Stimulated activated CD8-positive, alpha-beta memory T cell treated with anti-CD3 and anti-CD28 coated beads, Interleukin-7, amount 100 ng/mL, for 24 hours (primary cell): ENCODE measurements around the gene TYW5.

ENCODE experiments used
- DNase-seq: peaks from one replicate; pipeline ENCODE4 v3.0.0-alpha.2; 2020; ENCODE audit warnings: low read depth

The TYW5 gene, protein sequence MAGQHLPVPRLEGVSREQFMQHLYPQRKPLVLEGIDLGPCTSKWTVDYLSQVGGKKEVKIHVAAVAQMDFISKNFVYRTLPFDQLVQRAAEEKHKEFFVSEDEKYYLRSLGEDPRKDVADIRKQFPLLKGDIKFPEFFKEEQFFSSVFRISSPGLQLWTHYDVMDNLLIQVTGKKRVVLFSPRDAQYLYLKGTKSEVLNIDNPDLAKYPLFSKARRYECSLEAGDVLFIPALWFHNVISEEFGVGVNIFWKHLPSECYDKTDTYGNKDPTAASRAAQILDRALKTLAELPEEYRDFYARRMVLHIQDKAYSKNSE

DNA sequence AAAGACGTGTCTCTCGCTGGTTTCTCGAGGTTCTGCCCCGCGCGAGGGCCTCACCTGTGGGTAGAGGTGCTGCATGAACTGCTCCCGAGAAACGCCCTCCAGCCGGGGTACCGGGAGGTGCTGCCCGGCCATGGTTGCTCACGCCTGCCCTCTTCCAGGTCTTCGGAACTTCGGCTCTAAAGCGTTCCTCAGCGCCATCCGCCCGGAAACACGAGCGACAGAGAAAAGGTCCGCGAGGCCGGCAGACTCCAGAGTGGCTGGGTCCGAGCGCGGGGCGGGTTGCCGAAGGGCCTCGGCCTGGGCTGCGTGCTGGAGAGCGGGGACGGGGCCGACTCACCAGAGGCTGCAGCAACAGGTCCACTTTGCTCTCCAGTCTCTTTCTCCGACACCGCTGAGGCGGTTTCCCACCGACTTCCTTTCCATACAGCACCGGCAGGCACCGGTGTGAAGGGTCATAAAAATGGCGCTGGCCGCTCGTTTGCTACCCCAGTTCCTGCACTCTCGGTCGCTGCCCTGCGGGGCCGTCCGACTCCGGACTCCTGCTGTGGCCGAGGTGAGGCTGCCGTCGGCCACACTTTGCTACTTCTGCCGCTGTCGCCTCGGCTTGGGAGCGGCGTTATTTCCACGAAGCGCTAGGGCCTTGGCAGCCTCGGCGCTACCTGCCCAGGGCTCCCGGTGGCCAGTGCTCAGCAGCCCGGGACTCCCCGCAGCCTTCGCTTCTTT, at the start of gene TYW5, which contains the start of gene MAIP1:
Gene TYW5, minus strand, starts transcription at position 153 of the 723 bp plus-strand sequence. Its CDS starts 21 bp downstream, at position 132.
Gene MAIP1, plus strand, starts transcription at position 244 of the 723 bp plus-strand sequence. Its CDS starts 217 bp downstream, at position 461.
- peak; percentile 67 for DNase-seq

DNA sequence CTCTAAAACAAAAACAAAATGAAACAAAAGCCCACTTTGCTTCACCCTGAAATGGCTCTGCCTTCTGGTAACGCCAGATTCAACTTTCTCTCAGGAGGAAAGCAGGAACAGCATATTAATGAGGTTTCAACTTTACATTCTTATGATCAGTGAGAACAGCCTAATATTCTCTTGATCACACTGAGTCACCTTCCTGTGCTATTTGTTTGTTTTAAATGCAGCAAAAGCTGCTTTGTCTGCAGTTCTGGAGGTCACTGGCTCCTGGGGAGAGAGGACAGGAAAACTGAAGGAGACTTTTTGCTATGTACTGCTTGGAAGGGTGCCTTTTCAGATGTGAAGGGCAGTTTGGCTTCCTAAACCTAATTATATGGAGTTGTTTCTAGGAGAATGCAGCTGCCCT, 48.2 kb upstream of the TYW5 start:
- DNase-seq: no peak

DNA sequence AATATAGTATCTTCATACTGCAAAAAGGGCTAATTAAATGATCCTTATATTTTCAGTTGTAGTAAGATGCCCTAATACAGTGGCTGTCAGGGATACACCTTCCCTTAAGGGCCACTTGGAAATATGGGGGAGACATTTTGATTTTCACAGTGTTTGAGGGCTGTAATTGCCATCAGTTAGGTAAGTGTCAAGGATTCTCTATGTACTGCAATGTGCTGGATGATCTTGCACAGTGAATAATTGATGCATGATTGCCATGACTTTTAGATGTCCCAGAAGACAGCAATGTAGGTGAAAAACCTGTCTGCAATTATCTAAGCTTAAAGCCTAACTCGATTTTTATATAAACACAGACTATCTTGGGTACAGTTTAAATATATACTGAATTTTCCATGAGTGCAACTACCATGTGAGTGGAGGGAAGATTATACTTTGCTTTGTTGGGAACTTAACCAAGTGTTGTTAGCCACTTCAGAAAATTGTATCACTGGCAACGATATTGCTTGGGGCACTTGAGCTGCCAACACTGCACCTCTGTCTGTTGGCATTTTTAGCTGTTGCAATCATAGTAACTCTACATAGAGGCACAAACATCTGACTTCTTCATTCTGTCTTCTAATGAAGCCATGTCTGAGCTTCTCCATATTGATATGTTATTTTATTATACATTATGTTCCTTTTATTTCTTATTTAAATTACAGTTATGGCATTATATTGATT, 45.3 kb upstream of the TYW5 start:
- DNase-seq: no peak

DNA sequence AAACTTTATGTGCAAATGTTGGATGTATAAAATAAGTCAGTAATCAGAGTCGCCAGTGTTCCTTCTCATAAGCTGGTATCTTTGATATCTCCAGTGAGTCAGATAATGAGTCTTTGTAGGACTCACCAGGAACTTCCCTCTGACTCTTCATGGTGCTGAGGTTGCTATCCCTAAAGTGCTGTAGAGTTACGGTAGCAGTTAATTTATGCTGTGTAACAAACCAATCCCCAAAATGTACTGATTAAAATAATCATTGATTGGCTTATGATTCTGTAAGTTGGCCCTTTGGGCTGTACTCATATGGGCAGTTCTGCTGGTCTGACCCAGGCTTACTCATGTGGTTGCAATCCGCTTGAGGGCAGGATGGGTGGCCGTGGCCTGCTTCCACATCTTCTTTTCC, 43.9 kb upstream of the TYW5 start:
- DNase-seq: no peak

DNA sequence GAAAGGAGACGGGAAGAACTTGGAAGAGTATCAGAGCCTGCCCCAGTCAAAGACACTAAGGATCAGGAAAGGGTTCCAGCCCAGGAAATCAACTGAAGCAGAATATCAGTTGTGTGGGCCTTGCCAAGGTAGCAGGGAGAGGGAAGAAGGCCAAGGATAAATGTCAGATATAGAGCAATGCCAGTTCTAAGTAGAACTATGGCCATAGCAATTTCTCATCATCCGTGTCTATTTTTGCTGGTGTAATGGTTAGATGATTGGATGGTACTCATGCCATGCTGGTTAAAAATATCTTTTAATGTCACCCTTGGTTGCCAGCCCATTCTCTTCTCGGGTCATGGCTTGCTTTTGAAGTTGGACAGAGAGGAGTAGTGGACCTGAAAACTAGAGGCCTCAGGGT, 42.0 kb upstream of the TYW5 start:
- no peak for DNase-seq

DNA sequence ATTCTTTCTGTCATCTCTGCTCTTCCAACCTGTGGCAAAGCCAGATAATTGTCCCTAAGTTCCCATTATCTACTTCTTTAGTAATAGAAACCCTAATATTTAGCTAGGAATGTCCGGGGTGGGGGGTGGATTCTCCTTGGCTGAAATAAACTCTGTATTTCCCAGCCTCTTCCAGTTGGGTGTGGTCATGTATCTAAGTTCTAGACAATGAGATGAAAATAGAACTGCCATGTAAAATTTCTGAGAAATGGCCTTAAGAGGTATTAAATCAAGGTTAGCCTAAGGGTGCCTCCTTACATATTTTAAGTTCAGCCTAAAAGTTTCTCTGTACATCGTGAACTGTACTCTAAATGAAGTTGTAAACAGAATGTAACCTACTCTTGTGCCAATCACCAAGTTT, 39.6 kb upstream of the TYW5 start:
- no peak for DNase-seq

DNA sequence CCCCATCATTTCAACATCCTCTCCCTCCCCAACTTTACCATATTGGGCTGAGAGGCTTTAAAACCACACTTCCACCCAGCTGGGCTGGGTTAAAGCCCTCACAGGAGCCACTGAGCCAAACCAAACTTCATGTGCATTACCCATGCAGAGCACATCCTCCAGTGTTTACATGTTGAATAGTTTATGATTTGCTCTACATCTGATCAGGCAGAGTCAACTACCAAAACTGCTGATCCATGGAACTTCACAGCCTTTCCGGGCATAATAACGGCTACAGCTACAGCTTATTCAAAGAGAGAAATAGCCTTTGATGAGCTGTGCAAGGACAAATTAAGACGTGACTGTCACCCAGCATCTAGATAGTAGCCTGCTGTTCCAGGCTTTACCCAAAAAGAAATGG, 39.1 kb upstream of the TYW5 start:
- DNase-seq: no peak

DNA sequence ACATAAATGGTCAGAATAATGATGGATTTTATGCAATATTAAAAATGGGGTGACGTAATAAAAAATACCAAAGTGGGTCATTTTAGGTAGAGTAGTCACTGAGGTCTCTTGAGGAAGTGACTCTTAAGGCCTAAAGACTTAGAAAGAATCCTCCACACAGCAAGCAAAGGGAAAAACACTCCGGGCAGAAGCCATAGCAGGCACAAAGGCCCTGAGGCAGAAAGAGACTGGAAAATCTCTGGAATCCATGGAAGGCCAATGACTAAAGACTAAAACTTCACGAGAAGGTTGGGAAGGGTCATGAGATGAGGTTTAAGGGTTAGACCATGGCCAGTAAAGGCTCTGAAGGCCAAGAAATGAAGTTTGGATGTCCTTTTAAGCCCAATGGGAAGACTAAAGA, 37.0 kb upstream of the TYW5 start:
- no peak for DNase-seq

DNA sequence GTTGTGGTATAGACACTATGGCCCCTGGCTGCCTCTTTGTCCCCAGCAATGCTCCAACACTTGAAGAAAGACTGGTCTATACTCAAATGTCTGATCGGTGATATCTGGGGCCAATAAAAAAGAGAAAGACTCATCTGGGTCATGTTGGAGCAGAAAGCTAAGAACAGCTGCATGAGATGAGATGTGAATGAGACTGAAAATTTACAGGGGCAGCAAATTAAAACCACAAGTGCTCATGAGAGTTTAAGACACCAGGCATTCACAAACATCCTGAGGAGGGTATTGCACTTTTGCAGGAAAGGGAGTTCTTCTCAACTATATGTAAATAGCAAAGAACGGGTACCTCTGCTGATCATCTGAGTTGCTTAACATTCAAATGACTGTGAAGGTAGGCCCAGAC, 36.4 kb upstream of the TYW5 start:
- no peak for DNase-seq

DNA sequence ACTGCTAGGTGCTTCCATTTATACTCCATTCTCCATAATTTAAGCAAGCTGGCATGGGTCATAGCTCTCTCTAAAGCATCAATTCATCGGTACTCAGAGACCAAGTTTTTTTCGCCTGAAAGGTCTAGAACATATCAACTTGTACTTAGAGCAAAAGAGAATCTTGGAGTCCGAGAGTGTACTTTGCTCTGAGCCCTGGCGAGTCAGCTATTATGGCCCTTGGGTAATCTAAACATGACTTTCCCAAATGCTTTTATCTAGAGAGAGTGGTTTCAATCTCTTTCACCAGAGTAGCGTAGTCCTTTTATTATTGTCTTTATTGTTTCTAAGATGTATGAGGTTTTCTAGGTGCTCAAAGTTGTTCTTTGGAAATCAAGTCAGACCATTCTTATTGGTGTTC, 34.5 kb upstream of the TYW5 start:
- no peak for DNase-seq

DNA sequence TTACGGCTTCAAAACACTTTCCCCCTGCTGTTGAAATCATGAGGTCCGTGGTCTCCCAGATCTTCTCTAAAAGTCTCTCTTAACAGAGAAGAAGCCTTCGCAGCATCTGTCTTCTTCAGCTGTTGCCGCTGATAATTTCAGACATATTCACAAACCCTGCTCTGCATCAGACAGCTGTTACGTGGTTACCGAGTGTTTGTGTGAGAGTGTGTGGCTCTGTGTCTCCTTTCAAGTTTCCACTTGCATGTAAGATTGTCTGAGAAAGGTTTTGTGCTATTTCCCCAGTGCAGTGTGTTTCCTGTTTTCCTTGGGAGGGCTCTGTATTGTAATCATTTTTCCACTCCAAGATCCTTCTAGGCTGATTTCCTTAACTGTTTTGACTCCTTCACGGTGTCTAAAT, 32.9 kb upstream of the TYW5 start:
- DNase-seq: no peak

DNA sequence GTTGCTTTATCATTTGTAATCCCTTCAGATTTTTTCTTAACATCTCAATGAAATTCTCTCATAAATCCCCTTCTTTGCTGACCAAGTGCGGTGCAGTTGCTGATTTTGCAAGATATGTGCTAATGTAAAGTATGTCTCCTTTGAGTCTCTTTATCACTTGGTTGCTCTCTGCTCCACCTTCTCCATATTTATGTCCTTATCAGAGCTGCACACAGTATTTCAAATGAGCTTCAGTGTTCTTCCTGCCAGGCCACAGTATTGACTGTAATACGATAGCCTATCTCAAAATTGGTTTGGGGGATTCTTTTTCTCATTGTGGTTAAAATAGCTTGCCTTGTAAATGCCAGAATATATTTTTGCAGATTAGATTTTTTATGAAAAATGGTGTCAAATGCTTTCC, 32.3 kb upstream of the TYW5 start:
- no peak for DNase-seq

DNA sequence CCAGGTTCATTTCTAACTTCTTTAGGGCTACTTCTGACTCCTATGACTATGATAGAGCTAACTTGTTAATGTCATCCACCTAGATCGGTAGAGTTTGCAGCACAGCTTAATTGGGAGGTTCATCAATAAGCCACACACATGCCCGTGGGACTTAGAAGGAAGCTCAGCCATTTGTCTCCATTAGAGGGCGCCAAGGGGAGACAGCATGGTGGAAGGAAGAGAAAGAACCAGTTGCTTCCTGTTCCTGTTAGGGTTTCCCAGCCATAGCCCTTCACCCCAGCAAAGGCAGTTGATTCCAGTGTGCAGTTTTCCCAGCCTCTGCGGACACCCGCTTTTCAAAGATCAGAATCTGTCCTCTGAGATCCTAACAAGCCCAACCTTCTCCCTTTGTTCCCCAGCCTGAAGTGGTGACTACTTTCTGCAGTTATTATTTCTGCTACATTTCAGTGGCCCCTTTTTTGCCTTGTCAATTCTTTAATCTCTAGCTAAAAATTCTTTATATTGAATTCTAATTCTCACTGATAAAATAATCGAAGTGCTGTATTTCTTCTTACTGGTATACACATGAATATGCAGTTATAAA, 30.4 kb upstream of the TYW5 start:
- DNase-seq: peak; percentile 20

DNA sequence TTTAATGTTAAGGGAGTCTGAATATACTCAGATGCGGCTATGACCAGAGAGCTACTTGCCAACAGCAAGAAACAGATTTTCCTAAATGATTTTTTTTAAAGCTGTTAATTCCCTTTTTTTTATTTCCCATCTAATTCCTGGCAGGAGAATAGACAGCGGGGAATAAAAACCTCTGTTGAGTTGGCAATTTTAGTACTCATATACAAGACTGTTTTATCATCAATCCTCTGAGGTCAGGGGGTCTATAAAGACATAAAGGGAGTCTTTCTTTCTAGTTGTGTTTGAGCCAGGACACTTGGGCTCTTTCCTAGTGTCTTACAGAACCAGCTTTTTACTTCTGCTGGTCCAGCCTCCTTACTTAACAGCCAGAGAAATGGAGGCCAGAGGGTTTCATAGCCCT, 29.5 kb upstream of the TYW5 start:
- no peak for DNase-seq

DNA sequence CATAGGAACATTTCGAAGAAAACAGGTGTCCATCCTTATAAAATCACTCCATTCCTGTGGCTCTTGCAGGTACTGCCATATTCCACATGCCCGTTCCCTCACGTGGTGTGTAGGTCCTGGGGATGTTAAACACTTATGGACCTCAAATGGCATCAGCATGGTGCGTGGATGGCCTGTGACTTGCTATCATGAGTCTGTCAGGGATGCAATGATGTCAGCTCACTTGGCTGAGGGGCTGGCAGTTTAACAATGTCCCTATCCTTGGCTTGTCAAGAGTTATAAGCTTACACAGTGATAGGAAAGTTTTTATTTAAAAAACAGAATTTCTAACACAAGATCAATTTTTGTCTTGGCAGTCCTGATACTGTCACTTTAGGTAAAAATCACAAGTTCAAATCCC, 28.9 kb upstream of the TYW5 start:
- no peak for DNase-seq

DNA sequence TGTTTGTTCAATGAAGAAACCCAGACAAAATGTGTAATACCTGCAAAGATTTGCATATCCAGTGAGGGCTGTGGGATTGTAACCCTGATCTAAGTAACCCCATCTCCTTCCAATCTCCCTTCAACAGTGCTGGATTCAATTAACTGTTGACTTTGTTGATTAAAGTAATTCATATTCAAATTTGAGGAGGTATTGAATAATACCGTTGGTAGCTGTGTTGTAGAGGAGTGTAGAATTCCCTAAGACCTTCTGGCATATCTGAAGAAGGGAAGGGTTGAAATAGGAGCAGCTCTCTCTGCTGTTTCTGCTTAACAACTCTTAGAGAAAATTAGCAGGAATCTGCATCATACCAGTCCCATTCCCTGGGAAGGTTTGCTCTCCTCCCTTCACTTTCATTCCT, 28.2 kb upstream of the TYW5 start:
- no peak for DNase-seq

DNA sequence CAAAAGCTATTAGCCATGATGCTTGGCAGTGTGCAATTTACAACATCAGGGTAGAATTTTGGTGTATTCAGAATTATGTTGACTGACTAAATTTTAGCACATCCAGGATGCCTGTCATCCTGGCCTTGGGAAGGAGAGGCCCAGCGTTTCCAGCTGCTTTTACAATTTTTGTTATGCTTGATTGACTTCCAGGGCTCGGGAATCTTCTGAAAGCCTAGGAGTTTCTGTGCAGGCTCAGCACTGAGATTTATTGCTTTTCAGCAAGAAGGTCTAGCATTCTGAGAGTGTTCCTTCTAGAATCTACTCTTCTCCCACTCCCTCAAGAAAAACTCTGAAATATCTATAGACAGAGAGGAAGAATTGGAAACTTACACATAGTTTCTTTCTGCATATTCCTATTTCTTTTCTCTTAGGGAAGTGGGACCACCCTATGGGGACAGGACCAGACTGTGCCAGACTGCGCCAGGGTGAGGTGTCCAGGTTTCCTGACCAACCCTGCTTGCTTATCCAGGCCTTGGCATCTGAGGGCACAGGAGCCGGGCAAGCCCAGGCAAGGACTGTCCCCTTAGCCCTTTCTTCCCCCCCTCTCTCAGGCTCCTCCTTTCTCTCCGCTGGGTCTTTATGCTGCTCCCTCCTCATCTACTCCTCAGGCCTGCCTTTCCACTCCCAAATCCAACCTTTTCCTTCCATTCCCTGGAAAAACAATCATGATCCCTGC, 27.0 kb upstream of the TYW5 start:
- DNase-seq: no peak

DNA sequence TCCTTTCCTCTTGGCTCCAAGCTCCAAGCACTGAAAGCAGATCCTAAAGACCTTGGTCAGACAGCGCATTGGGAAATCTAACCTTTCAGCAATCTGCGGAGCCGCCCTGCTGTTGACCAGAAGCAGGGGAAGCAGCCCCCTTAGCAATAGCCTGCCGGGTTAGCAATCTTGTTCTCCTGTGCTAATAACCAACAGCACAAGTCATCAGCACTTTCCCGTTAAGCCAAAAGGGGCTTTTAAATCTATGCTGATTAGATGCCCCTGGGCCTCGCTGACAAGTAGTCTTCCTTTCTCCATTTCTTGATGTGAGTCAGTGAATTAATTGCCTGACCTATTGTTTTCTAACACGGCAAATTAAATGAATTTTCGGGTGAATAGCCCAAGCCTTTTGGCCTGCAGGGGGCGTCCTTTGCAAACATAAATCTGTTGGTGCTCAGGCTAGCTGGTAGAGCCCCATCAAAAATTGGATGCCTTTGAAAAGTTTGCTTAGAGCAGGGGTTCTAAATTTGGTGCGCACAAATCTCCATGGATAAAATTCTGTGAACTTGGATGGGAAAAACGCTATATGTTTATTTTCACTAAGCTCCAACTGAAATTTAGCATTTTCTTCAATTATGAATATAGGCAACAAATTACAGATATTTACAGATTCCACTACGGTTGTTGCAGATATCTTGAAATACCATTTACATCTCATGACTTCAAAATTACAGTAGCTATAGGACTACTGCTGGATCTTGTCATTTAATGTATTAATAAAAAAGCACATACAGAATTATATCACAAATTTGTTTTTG, 24.7 kb upstream of the TYW5 start:
- DNase-seq: peak; percentile 83

DNA sequence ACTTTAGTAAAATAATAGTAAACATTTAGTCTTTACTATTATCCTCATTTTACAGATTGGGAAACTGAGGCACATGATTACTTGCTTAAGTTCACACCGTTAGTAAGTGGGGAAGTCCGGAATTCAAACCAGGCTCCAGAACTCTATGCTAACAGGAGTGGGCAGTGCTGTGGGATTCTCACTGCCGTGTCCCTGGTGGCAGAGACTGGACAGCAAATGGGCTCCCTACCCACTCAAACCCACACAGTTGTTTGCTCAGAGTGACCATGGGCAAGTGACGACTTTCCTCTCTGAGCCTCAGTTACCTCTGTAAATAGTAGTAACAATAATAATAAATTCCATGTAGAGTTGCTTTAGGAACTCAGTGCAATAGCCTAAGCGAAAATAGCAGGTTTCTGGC, 24.1 kb upstream of the TYW5 start:
- DNase-seq: no peak

DNA sequence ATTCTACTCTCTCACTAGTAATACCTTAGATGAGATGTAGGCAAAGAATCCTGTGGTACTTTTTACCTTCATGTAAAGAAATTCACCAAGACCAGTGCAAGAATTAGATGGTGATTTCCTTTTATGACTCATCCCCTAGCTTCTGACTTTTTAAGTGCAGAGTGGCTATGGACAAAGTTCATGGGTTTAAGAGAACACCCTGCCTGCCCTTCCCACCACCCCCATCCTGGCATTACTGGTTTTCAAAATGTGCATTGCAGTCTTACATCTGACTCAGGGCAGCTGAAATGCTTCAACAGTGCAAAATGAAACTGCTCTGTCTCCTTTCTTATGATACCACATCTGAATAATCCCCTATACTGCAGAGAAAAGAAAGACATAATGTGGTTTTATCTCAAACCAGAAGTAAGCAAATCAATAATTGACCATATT, 22.7 kb upstream of the TYW5 start:
- DNase-seq: no peak

DNA sequence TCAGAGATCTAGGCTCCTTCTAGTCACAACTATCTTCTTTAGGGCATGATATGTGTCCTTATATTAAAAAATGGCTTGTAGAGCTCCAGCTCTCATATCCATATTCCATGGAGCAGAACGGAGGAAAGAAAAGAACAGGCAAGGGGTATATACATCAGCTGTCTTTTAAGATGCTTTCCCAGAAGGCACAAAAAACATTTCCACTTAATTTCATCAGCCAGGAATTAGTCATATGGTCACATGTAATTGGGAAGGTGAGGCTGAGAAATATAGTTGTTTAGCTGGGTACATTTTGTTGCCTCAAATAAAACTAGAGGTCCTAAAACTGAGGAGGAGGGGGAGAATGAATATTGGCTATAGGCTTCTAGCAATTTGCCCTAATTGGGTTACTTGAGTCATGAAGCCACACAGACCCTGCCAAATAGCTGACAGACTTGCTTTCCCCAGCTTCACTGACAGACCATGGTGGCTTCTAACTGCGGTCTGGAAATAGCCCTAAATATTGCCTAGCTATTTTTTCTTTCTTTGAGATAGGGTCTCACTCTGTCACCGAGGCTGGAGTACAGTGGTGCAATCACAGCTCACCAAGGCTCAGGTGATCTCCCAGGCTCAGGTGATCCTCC, 20.1 kb upstream of the TYW5 start:
- DNase-seq: no peak
